Measurements from ENCODE around the gene PPARGC1A. TPM values are rescaled to one million over a fixed set of nuclear protein-coding genes. Genes with fewer than 3 reads are reported as not detected.

The PPARGC1A gene
- not detected in 2 replicates for total RNA-seq
- not detected in 2 replicates for polyA plus RNA-seq
- polyA plus RNA-seq (2011; cell fraction: cytosol; rRNA removed), result not detected in 2 replicates
- not detected in 2 replicates for polyA plus RNA-seq (2011; cell fraction: nucleus; rRNA removed)
- polyA plus RNA-seq (2012), result not detected in 2 replicates
- polyA minus RNA-seq, result not detected in 2 replicates
- polyA minus RNA-seq (2011; cell fraction: cytosol; rRNA and poly(A)+ RNA removed), result 7.3 TPM
- polyA minus RNA-seq (2011; cell fraction: nucleus; rRNA and poly(A)+ RNA removed), result not detected in 2 replicates
- not detected for Bru-seq, nascent RNA
- BruChase-seq, experiment 1, labeled RNA remaining after a 6-hour chase, result percentile 1 among the genes with signal in this experiment
- not detected for BruChase-seq, experiment 2, labeled RNA remaining after a 2-hour chase
- long read RNA-seq, result 0 reads

DNA sequence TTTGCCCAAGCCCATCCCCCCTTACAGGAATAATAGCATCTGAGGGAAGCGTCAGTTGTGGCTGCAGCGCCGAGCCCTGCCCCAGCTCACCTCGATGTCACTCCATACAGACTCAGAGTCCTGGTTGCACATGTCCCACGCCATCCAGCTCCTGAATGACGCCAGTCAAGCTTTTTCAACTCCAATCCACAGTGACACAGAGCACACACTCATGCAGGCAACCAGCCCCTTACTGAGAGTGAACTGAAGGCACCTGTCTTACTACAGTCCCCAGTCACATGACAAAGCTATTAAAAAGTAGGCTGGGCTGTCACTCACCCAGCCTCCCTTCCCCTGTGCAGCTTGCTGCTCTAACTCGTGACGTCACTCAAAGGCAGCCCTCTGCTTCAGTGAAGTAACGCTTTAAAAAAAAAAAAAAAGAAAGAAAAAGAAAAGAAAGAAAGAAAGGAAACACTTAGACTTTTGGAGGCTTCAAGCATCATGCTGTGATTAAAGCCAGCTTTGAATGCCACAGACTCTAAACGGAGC is at the start of gene PPARGC1A:
Gene PPARGC1A (minus strand): TSS at position 234 of the 528 bp plus-strand sequence. CDS start 90 bp downstream, at position 144.
- dilution Hi-C loops (cut with MboI; ENCODE audit: extremely low pct_ligation_motif_present, low sequenced_read_pairs), result no loop called here
- intact Hi-C loops (cut with micrococcal nuclease), result no loop called here
- Histone ChIP-seq H3K4me1 (ENCODE audit: control insufficient read depth, extremely low read depth, insufficient read depth, low read length) (no peaks in the 10 kb centered on the region), H3K4me2 (ENCODE audit: insufficient read depth, low read length) (no peak within 1 kb of the TSS), H3K9ac (replicated peaks; ENCODE audit: extremely low read depth, insufficient read depth, low read length) (no peak within 1 kb of the TSS), H2AFZ (ENCODE audit: low read depth, low read length) (no peak within 1 kb of the TSS), H3K27me3 (ENCODE audit: control insufficient read depth in 2 of 2, insufficient read depth in 2 of 2, low read length in 2 of 2) (no peaks in the 10 kb centered on the region), H3K9me1 (replicated peaks; ENCODE audit: control insufficient read depth, extremely low read depth, insufficient read depth, low read length) (no peaks in the 10 kb centered on the region), H4K20me1 (replicated peaks; ENCODE audit: control insufficient read depth, extremely low read depth, insufficient read depth, low read length) (no peaks in the 10 kb centered on the region), H3K9me3 (replicated peaks; ENCODE audit: control insufficient read depth, insufficient read depth, low read length) (no peaks in the 10 kb centered on the region), H3K4me3 (replicated peaks in 1 of 3; ENCODE audit: insufficient read depth in 1 of 3, low read depth in 1 of 3, low read length in 3 of 3) (no peak within 1 kb of the TSS), H3K36me3 (ENCODE audit: control insufficient read depth in 2 of 2, extremely low read depth in 1 of 2, insufficient read depth in 2 of 2, low read length in 2 of 2) (no peaks in the 10 kb centered on the region), H3K79me2 (ENCODE audit: control insufficient read depth, insufficient read depth, low read length) (no peaks in the 10 kb centered on the region), H3K27ac (ENCODE audit: insufficient read depth, low read depth, low read length) (no peak within 1 kb of the TSS)
- ChIA-PET CTCF (no interaction called here), POLR2A (no interaction called here)
- no peak for TF ChIP-seq JUN (IDR thresholded peaks at IDR 0.05; ENCODE audit: borderline replicate concordance, insufficient read depth, insufficient read length, low read depth)
- TF ChIP-seq POLR2A (IDR thresholded peaks at IDR 0.05; ENCODE audit: low read depth, low read length), result no peak
- no peak for TF ChIP-seq CTCF (IDR thresholded peaks at IDR 0.05; ENCODE audit: extremely low read depth in 1 of 2, insufficient read depth in 1 of 2, low read depth in 1 of 2, low read length in 2 of 2)
- TF ChIP-seq MYC (IDR thresholded peaks at IDR 0.05; ENCODE audit: low read depth, low read length), result no peak
- TF ChIP-seq MAX (IDR thresholded peaks at IDR 0.05; ENCODE audit: insufficient read depth, insufficient read length), result no peak
- TF ChIP-seq FOS (IDR thresholded peaks at IDR 0.05; ENCODE audit: borderline replicate concordance, insufficient read depth, low read length), result no peak
- no peak for TF ChIP-seq GATA2 (IDR thresholded peaks at IDR 0.05; ENCODE audit: insufficient read depth, insufficient read length, low read depth, low read length)
- no peak for TF ChIP-seq POLR2AphosphoS5 (IDR thresholded peaks at IDR 0.05; ENCODE audit: insufficient read depth, low read depth, low read length)
- no peak for TF ChIP-seq EZH2 (IDR thresholded peaks at IDR 0.05; ENCODE audit: borderline replicate concordance, low read depth, low read length, severe bottlenecking)
- BruUV-seq (replicated peaks), result no TSS peak
- no peak for DNase-seq (ENCODE audit: low read depth, low spot score)
- no peak for FAIRE-seq
